ENCODE results near the gene GPR3. TPM values are rescaled to one million over a fixed set of nuclear protein-coding genes. Genes with fewer than 3 reads are reported as not detected.
A peak's percentile ranks its signal among the peaks of the same experiment; 100 is the strongest.

The GPR3 gene
- total RNA-seq, 1 experiment from 2014 or later: 6.4 TPM

GRCh38 chr1:27358928-27359313, 33.5 kb upstream of the GPR3 start:
- no peak for DNase-seq (ENCODE audit: low read depth)

DNA sequence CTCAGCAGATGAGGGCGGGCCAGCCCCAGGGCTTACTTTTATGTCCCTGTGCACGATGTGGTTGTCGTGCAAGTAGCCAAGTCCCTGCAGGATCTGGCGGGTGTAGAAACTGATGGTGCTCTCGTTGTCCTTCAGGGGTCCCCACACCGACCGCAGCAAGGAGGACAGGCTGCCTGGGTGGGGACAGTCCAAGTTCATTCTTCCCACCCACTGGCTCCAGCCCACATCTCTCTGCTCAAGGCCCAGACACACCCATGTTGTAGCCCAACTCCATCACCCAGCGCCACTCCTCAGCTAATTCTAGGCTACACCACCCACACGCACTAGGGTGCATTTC, 32.6 kb upstream of the GPR3 start:
- DNase-seq (ENCODE audit: low read depth): no peak

DNA sequence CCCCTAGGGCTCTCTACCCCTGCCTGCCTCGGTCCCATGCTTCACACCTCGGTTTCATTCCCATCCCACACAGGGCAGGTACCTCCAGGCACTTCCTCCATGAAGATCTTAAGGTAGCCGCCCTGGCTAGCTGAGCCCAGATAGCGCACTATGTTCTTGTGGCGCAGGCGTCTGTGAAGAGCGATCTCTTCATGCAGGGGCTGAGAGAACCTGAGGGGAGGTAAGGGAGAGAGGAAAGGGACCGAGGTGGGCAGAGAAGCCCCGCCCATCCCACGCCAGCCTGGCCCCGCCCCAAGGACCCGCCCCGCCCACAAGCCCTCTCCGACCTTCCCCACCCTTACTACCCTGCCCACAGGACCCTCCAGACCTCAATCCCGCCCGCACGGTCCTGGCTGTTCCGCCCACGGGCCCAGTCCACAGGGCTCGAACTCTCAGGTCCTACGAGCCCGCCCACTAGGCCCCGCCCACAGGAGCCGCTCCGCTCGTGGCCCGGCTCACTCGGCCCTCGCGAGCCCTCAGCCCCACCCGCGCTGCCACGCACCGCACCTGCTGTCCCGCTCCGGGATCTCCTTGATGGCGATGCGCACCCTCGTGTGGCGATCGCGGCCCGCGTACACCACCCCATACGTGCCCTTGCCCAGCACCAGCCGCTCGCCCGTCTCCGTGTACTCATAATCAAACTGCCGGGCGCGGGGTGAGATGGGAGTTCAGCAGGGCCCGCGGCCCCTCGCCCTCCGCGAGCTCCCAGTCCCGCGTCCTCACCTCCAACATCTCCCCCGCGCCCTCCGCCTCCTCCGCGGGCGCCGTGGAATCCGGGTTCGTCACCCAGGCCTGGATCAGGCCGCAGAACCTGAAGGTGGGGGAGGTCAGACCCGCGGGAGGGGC, 32.0 kb upstream of the GPR3 start:
- no peak for DNase-seq (ENCODE audit: low read depth)

GRCh38 chr1:27361044-27361402, 31.4 kb upstream of the GPR3 start:
- DNase-seq (ENCODE audit: low read depth): no peak

GRCh38 chr1:27361553-27361952, 30.9 kb upstream of the GPR3 start:
- no peak for DNase-seq (ENCODE audit: low read depth)

DNA sequence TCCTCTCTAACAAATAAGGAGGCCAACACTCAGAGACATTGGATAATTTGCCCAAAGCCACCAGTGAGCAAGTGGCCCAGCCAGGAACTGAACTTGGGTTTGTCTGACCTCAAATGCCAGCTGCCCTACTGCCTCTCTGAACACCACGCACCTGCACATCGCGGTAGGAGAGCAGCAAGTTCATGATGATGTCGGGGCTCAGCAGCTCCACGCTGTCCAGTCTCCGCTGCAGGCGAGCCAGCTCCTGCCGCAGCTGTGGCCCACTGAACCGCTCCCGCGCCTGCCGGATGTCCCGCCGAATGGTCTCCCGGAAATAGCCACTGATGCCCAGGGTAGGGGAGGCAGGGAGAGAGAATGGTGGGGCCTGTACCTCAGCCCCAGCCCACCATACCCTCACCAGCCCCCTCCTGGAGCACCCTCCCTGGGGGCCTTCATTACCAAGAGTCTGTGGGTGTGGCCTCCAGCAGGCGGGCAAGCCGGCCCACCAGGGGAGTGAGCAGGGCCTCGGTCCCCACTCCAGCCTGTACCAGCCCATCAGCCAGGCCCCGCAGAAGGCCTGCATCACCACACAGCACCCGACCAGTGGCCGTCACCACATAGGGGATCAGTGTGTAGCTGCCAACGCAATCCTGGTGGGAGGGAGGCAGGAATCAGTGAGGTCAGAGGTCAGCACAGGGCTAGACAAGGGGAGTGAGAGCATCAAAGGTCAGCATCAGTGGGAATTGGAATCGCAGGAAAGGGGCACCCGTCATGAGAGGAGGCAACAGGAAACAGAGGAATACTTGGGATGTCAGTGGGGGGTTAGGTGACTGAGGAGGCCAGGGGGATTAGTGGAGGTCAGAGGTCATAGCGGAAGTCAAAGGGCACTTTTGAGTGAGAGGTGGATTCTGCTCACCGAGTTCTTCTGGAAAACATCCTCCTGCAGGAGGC, 28.4 kb upstream of the GPR3 start:
- DNase-seq (ENCODE audit: low read depth): no peak

DNA sequence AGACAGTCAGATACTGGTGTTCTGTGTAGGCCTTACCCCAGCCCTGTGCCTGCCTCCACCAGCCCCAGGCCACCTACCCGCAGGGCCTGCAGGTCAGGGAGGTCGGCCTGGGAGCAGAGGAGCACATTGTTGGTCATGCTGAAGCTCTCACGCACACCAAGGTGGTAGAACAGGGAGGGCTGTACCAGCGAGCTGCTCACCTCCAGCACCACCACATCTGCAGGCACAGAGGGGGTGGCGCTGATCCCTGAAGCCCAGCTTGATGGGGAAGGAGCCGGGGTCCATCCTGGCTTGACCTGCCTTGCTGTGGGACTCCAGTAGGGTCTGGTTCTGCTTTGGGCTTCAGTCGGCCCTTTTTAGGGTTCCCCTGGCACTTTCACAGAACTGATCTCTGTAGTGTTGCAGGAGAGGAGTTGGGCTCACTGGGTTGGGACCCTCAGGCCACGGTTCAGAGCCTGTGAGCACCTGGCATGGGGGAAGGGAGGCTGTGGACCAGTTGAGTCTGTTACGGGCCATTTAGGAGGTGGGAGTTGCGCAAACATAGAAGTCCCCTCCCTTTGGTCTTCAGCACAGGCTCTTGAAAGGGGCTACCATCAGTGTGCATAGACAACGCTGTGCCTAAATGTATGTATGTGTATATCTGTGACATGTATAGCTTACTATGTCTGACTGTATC, 27.6 kb upstream of the GPR3 start:
- no peak for DNase-seq (ENCODE audit: low read depth)

DNA sequence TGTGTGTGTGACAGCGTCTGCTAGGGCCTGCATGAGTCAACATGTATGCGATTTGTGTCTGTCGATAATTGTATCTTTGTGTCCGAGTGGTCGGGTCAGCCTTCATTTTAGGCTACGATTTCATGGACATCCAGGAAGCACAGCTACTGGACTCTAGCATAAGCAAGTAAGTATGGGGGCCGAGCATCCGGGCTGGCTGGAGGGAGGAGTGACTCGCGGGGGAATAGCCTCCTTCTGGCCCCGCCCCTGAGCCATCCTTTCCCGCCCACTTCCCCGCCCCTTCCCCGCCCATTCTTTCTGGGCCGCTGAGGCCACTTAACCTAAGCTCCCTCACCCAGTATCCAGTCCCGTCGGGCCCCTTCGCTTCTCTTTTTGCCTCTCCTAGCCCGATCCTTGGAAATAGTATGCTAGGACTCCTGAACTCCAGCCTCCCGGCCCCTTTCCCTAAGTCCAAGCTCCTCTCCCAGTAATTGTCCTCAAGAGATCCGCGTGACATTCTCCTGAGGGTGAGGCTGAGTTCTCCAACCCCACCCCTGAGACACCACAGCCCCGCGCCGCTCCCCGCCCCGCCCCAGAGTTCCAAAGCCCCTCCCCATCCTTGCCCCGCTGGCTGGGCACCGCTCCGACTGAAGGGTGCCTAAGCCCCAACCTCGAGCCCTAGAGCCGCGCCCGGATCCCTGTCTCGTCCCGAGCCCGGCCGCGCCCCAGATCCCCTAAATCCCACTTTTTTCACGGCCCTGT, 26.9 kb upstream of the GPR3 start:
- peak; percentile 88 for DNase-seq (ENCODE audit: low read depth)

GRCh38 chr1:27366113-27366410, 26.4 kb upstream of the GPR3 start:
- DNase-seq (ENCODE audit: low read depth): peak; percentile 83

DNA sequence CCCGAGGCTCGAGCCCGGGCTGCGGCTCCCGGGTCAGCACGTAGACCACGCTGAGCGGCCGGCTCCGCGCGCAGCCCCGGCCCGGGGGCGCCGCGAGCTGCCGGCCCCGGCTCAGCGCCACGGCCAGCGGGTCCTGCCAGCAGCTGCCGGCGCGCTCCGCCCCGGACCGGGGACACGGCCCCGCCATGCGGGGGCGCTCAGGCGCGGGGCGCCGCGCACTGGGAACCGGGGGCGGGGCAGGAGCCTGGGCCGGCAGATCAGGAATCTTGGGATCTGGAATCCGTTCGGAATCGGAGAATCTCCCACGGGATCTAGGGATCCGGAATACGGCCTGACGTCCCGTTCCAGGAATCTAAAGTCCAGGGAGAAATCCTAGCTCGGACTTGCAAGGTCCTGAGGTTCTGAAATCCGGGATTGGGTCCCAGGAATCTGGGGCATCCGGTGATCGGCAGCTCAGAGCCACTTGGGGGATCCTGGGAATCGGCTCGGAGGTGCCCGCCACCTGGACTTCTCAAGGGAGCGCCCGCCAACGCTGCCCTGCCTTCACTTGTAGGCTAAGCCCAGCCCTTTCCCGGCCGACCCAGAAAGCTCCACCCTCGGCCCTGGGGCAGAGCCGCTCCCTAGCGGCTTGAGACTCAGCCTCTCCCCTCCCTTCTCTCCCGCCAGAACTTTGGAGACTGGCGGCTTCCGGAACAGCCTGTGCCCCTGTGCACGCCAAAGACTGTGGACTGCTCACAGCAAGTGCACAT, 25.8 kb upstream of the GPR3 start, which contains the start of gene MAP3K6:
Gene MAP3K6 (minus strand): TSS at position 551 of the 749 bp plus-strand sequence. CDS start 364 bp downstream, at position 187.
- peak; percentile 87 for DNase-seq (ENCODE audit: low read depth)

- no peak for DNase-seq (ENCODE audit: low read depth)
Observed at GRCh38 chr1:27367160-27367650, 25.2 kb upstream of the GPR3 start.

DNA sequence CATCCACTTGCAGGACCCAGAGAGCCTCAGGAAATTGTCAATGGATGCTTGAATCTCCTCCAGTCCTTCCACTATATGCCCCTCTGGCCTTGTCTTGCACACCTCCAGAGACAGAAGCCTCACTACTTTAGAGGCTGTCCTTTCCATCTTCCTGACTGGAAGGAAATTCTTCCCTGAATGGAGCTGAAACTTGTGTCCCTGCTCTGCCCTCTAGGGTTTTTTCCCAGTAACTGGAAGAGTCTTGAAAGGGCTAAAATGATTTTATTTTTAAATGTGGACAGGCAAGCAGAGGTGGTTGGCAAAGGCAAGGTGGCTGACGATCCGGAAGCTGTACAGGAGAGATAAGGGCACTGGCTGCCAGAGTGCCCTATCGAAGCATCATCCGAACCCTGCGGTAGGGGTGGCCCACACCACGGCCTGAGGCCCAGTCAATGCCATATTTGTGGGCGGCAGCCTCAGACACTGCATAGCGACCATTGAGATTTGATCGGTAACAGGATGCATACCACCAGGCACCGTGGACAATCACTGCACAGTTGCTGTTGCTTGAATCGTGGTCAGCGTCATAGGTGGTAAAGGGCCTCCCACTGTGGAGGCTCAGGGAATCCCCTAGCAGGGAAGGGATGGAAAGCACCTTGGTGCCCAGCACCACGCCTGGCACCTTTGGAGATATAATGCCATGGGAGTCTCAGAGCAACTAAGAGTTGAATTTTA, 23.4 kb upstream of the GPR3 start:
- DNase-seq (ENCODE audit: low read depth): no peak

DNA sequence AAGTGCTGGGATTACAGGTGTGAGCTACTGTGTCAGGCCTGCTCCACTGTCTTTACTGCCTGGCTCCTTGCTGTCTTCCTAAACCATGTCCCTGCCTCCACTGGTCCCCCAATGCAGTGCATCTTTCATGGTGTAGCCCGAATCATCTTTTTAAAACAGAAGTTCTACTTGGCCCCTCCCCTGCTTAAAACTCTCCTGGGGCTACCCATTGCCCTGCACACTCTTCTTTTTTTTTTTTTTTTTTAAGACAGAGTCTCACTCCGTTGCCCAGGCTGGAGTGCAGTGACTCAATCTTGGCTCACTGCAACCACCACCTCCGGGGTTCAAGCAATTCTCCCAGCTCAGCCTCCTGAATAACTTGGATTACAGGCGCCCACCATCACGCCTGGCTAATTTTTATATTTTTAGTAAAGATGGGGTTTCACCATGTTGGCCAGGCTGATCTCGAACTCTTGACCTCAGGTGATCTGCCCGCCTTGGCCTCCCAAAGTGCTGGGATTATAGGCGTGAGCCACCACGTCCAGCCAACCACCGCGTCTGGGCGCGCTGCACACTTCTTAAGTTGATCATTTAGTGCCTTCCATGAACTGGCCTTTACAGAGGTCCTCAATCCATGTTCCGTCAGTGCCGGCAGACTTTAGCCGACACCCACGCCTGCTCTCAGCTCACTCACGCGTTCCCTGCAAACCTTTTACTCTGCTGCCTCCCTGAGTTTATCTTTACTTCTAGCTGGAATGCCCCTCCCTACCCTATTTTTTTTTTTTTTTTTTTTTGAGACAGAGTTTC, 20.2 kb upstream of the GPR3 start:
- no peak for DNase-seq (ENCODE audit: low read depth)

DNA sequence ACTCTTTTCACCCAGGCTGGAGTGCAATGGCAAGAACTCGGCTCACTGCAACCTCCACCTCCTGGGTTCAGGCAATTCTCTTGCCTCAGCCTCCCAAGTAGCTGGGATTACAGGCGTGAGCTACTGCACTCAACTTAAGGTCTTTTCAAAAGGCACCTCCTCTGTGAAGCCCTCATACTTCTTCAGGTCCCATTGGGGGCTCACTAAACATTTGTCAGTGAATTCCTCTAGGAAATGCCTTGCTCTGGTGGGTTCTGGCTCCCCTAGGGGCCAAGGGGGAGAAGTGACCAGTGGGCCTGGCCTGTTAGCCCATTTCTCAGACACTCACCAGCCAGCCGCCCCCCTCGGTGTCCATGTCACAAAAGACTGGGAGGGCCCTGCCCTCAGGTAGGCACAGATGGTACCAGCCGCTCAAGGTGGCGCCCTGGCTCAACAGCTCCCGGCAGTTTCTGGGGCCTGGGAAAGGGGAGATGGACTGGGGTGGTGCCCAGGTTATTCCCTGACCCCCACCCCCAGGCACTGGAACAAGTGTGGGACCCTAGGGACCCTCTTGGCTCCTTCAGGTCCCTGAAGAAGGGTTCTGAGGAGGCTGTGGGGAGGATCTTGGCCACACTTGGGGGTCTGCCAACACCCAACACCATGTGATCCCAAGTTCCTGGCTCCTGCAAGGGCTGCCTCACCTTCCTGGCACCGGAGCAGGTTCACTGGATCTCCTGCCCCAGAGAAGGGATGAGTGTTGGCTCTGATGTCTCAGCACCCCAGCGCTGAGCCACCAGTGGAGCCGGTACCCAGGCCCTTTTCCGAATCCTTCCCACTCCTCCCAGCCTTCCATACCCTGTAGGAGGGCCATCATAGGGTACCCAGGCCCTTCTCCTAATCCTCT, 19.4 kb upstream of the GPR3 start:
- no peak for DNase-seq (ENCODE audit: low read depth)

GRCh38 chr1:27374362-27375086, 17.9 kb upstream of the GPR3 start, which contains the start of gene FCN3:
TSS of gene FCN3 (minus strand) at chr1:27374824. CDS start at chr1:27374818, 6 bp downstream.
- no peak for DNase-seq (ENCODE audit: low read depth)

DNA sequence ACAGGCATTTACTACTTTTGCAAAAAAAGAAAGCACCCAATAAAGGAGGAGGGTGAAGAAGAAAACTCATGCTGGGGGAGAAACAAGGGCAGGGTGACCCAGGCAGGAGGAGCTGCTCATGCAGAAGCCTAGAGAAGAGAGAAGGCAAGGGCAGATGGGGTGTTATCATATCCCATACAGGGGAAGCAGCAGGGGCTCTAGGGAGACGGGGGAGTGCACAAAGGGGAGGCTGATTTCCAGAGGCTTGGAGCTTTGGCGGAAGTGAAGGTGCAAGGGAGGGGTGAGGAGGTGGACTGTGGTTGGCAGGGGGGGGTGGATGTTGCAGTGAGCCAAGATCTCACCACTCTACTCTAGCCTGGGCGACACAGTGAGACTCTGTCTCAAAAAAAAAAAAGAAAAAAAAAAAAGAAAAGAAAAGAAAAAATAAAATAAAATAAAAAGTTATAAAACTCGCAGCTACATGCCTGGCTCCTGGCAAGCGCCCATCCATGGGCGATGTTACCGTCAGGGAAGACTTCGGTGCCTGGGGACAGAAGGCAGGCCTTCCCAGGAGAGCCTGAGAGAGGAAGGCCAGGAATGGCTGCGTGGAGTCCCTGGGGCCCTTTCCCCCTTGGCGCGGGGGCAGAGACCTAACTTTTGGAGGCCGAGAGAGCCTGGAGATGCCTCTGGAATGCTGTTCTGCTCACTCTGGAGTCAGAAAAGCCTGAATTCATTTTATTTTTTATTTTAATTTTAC, 14.5 kb upstream of the GPR3 start:
- no peak for DNase-seq (ENCODE audit: low read depth)
